HG02759 (cell line): Measurements from ENCODE around the gene CTSC.
A peak's percentile ranks its signal among the peaks of the same experiment; 100 is the strongest.
"Not testable (repeated sequence)": the region's sequence is repeated elsewhere in the genome, so short reads cannot be mapped to it uniquely, and the experiment has no call there.

ENCODE experiments used
- ATAC-seq: cut with Tn5 transposase; IDR thresholded peaks from one replicate; pipeline ENCODE4 v1.9.1; 2021; ENCODE audit warnings: mild to moderate bottlenecking, moderate library complexity; ENCODE audit not compliant: unreplicated experiment

Gene CTSC

DNA sequence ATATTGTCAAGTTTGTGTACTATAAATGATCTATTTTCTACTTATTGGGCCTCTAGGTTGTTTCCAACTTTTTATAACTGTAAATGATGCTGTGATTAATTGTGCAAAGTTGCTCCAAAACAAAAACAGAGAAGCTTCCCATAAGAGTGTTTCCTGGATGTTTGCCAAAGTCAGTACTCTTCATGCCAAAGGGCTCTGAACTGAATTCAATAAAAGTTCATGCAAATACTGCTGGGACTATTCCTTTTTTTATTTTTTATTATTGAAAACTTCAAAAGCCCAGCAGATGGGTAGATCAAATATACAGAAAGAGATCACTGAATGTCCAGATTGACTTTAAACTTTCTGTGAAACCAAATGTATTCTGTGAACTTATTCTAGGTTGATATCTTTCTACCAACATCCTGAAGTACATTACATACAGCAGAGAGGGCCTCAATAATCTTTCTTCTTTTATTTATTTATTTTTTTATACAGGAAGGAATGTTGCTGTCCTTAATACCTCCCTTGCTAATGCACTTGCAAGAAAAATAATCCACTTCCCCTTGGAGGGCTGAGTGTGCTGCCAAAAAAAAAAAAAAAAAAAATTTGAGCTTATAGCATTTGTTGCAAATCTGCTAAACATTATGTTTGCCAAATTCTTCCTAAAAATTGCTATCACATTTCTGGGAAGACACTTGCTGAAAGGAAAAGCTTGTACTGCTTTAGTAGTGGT is 53.0 kb downstream of the CTSC start:
- no peak for ATAC-seq

DNA sequence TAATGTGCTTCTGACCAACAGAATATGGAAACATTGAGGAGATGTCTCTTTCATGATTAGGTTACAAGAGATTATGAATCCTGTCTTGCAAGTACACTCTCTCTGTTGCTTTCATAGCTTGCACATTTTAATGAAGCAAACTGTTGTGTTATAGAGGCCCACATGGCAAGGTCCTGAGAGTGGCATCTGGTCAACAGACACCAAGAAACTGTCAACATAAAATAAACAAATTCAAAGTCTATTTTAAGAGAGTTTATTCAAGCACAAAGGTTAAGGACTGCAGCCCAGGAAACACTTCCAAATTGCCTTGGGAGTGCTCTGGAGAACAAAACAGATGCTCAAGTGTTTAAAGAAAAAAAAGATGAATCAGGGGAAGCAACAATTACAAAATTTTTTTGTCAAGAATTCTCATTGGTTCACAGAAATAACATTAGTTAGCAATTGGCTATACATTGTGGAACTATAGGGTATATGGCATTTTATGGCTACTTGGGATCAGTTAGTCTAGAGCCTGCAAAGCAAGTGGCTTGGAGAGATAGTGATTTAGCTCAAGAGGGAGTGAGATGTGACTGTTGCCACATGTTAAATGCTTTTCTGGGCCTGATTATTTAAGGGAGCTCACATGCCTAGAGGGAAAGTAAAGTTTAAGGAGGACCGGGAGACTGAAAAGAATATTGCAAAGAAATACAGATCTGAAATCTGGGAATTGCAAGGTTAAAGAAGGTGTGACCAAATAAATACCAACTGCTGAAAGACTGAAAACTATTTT is 54.6 kb downstream of the CTSC start:
- no peak for ATAC-seq

DNA sequence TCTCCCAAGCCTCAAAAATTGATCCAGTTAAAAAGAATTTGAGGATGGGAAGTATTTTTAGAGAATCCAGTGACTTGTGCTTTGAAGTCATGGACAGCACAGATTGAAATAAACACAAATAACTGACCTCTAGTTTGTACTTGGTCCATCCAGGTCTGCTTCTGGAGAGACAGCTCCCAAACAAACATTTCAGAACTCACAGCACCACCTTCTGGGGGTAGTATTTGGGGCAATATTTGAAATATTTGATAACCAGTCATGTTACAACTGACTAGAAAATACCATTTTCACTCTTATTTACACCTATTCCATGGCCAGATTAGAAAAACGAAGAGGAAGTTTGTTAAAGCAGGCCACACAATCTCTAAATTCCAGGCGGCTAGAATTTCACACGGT is 56.2 kb downstream of the CTSC start:
- ATAC-seq = no peak

DNA sequence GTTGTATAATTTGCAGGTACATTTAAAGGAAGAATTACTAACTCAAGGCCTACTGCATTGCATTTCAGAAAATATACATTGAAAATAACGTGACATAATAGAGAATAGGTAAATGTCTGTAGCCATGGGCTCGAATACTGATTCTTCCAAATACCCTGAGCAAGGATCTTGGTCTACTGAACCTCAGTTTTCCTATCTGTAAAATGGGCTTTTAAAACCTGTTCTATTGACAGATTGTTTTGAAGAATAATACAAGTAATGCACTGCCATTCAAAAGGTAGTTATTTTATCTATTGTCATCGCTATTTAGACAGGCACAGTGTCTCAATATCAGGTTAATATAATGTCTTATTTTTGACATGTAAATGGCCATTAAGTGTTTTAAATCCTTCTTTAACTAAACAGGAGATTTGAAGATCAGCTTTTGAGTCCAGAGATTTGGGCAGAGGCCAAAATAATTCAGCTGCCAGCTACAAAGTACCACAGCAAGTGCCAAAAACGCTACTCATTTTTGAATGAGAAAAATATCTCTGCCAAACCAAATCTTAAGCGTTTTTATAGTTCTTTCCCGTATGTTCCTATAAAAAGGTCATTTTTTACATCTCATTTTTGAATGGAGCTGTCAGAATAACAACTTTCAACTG is 56.7 kb downstream of the CTSC start:
- no peak for ATAC-seq

DNA sequence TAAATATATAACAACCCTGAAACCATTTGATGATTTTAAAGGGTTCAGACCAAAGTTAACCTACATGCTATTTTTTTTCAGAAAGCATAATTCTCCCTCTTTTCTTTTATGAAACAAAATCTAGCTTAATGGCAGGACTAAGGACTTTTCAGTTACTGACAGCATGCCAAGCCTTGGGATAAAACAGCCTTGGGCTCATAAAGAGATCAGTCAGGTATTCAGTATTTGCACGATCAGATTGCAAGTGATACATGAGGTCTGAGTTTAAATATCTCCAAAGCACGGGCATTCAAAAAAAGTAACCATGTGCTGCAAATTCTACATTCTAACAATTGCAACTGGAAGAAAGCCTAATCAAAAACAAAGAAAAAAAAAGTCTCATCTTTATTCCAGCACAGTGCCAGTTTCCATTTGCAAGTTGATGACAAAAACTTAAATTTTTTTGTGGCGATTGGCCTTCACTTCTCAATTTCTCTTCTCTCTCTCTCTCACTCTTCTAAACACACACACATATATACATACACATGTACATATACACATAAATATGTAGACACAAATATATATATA is 60.1 kb downstream of the CTSC start:
- no peak for ATAC-seq

DNA sequence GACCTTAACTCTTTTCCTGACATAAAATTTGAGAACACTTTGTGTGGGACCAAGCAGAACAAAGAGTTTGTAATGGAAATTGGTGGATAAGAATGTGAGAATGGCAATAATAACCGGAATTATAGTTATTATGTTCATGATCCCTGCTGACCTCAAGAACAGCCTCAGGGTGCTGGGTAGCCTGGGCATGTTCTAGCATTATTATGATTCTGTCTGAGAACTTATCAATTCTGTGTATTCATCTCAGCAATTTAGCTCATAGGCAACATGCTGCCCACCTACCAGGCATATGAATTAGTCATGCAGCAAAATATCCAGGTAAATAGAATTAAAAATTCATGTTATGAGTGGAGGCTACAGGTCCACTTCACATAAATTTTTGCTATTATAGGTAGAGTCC is 61.9 kb downstream of the CTSC start:
- no peak for ATAC-seq

DNA sequence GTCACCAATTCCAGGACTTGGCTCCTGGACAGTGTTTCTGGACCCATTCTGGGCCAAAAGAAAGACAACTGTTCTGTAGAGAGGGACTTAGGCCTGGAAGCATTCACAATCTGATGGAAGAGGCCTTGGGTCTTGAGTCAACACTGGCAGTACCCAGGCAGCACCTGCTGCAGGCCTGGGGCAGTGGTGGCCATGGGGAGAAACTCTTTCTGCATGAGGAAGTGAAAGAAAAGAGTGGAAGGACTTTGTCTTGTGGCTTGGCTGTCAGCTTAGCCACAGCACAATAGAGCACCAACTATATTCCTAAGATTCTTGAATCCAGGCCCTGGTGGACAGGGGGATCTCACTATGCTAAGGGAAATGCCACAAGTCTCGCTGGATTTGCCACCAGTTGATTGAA is 70.6 kb downstream of the CTSC start:
- ATAC-seq = peak; percentile 70

DNA sequence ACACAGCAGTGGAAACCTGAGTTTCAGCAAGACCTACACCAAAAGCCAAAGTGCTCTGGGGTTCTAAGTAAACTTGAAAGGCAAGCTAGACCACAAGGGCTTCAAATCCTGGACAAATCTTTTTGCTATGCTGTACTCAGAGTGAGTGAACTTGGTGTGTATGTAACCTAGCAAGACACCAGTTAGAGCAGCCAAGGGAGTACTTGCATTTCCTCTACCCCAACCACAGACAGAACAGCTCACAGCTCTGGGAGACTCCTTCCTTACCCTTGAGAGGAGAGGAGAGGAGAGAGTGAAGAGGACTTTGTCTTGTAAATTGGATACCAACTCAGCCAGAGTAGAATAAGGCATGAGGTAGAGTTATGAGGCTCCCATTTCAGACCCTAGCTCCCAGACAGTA is 71.4 kb downstream of the CTSC start:
- no peak for ATAC-seq

DNA sequence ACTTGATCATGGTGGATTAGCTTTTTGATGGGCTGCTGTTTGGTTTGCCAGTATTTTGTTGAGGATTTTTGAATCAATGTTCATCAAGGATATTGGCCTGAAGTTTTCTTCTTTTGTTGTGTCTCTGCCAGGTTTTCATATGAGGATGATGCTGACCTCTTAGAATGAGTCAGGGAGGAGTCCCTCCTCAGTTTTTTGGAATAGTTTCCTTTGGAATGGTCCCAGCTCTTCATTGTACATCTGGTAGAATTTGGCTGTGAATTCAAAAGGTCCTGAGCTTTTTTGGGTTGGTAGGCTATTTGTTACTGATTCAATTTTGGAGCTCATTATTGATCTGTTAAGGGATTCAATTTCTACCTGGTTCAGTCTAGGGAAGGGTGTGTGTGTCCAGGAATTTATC is 78.1 kb downstream of the CTSC start:
- ATAC-seq = no peak

DNA sequence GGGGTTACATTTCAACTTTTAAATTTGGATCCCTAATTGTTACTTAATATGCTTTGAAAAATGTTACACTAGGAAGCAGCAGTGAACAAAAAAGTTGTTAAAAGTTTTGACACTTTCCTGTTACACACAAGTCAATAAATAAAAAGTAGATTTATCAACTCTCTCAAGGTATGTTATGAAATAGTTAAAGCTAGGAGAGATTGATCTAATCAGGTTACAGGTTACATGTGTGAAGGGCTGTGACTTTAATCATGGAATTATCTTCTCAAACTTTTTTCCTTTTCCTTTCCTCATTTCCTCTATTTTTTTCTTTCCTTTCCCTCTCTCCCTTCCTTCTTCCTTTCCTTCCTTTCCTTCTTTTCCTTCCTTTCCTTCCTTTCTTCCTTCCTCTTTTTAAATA is 85.3 kb downstream of the CTSC start:
- ATAC-seq = no peak

DNA sequence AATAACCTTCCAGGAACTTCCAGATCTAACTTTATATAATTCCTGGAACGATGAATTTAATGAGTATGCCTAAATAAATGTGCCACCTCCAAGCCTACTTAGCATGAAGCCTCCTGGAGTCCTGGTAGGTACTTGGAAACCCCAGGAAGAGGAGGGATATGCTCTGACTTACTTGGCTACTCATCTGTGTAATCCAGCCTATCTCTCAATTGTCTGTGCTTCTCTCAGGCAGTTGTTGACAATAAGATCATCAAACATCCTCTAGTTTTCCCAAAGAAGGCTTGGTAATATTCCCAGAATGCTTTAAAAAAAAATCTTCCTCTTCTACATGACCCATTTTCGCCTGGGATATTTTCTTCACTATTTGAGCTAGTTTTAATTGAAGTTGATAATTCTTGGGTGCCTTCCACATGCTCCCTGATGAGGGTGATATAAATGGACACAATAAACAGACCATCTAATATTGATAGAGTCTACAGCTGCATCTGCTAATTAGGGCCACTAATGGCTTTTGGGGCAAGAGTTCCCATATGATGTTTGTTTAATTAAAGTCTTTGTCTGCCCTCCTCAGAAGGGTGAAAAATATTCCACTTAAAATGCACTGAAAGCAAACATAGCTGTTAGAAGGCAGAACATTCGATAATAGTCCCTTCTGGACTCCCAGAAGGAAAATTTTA is 86.8 kb downstream of the CTSC start:
- ATAC-seq = no peak

DNA sequence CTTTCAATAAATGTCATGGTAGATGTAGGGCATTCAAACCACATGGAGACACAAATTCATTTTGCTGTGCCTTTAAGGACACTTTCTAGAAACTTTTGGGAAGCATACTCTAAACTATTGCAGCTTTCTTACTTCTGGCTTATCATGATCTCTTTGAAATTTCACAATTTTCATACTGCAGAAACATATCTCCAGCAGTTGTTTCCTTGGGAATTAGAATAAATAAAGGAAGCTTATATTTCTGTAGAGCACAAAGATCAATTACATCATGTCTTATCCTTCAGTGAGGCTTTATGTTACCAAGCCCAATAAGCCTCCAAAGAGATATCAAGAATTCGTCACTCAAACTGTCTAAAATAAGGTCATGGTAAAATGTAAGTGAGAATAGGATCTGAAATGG is 87.8 kb downstream of the CTSC start:
- ATAC-seq = no peak

DNA sequence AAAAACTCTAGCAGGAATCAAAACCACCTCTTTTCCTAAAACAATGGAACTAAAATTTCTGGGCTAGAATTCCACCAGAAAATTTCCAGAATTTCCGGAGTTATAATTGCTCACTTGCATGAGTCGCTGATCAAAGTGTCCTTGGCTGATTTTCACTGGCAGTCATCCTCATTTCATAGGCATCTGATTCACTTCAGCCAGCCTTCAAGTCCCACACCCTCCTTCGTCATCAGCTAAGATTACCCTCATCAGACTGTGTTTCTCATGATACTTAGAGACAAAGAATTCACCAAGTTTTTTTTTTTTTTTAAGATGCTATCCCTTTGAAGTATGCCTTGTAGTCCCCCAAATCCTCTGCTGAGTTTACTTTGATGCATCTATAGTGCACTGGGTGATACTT is 90.8 kb downstream of the CTSC start:
- no peak for ATAC-seq

DNA sequence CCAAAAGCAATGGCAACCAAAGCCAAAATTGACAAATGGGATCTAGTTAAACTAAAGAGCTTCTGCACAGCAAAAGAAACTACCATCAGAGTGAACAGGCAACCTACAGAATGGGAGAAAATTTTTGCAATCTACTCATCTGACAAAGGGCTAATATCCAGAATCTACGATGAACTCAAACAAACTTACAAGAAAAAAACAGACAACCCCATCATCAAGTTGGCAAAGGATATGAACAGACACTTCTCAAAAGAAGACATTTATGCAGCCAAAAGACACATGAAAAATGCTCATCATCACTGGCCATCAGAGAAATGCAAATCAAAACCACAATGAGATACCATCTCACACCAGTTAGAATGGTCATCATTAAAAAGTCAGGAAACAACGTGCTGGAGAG is 92.0 kb downstream of the CTSC start:
- ATAC-seq = not testable (repeated sequence)
